IPS DF 6.9 (cell line): ENCODE data around the gene AGXT.

Experiments
- DNase-seq: peaks from one replicate; pipeline ENCODE4 v3.0.0-alpha.2; 2013; ENCODE audit warnings: low read depth, low spot score
- H3K27ac ChIP-seq: one replicate; pipeline ENCODE4 v1.5.1; 2013; ENCODE audit warnings: low read length, control low read depth
- H3K27me3 ChIP-seq: 2 replicates; pipeline ENCODE4 v1.6.1; 2013; ENCODE audit warnings: mild to moderate bottlenecking, low read length; ENCODE audit not compliant: control insufficient read depth, insufficient read depth
- H3K36me3 ChIP-seq: 2 replicates; pipeline ENCODE4 v1.6.1; 2013; ENCODE audit warnings: low read length; ENCODE audit not compliant: control insufficient read depth, insufficient read depth
- H3K4me1 ChIP-seq: 2 replicates; pipeline ENCODE4 v1.6.1; 2013; ENCODE audit warnings: low read length; ENCODE audit not compliant: control insufficient read depth, insufficient read depth
- H3K4me3 ChIP-seq: 2 replicates; pipeline ENCODE4 v1.5.1; 2013; ENCODE audit warnings: mild to moderate bottlenecking, low read length
- H3K9me3 ChIP-seq: 2 replicates; pipeline ENCODE4 v1.6.1; 2013; ENCODE audit warnings: low read length, inconsistent platforms; ENCODE audit not compliant: control insufficient read depth, insufficient read depth
- WGBS: extraction: QIAGEN DNeasy Blood & Tissue Kit; methylation state at CpG from one replicate; pipeline ENCODE4 v1.1.7; 2013; ENCODE audit warnings: mixed read lengths, missing lambda C conversion rate; ENCODE audit not compliant: insufficient read length, insufficient coverage; 5-methylcytosine and 5-hydroxymethylcytosine counted together

The AGXT gene

GRCh38 chr2:240909216-240909974 lies 40.8 kb downstream of the AGXT start:
- no peak for DNase-seq
- Histone ChIP-seq H3K36me3 (no peaks in the 10 kb centered on the region), H3K4me1 (no peaks in the 10 kb centered on the region), H3K27ac (no peak overlapping the region), H3K27me3 (no peaks in the 10 kb centered on the region), H3K4me3 (no peak overlapping the region), H3K9me3 (no peaks in the 10 kb centered on the region)
- WGBS: no CpG with 5 or more reads among the region's 17 CpGs

GRCh38 chr2:240911641-240912265 lies 43.1 kb downstream of the AGXT start:
- no peaks in the 10 kb centered on the region for H3K36me3 ChIP-seq
- DNase-seq: no peak
- H3K27ac ChIP-seq: no peak overlapping the region
- no peak overlapping the region for H3K4me3 ChIP-seq
- WGBS: no CpG with 5 or more reads among the region's 20 CpGs
- H3K27me3 ChIP-seq: no peaks in the 10 kb centered on the region
- 0 out of 2 replicates have a peak, but pooled peaks cover under 1% of the 10 kb centered on the region for H3K4me1 ChIP-seq
- H3K9me3 ChIP-seq: no peaks in the 10 kb centered on the region

GRCh38 chr2:240912878-240913809 lies 44.5 kb downstream of the AGXT start:
- no CpG with 5 or more reads among the region's 21 CpGs for WGBS
- Histone ChIP-seq H3K4me3 (no peak overlapping the region), H3K4me1 (0 out of 2 replicates have a peak, but pooled peaks cover 4% of the 10 kb centered on the region), H3K36me3 (no peaks in the 10 kb centered on the region), H3K27ac (no peak overlapping the region), H3K9me3 (no peaks in the 10 kb centered on the region), H3K27me3 (no peaks in the 10 kb centered on the region)
- DNase-seq: no peak

- Histone ChIP-seq H3K36me3 (no peaks in the 10 kb centered on the region), H3K9me3 (no peaks in the 10 kb centered on the region), H3K4me3 (no peak overlapping the region), H3K27ac (no peak overlapping the region), H3K27me3 (no peaks in the 10 kb centered on the region), H3K4me1 (0 out of 2 replicates have a peak, but pooled peaks cover 4% of the 10 kb centered on the region)
- WGBS: no CpG with 5 or more reads among the region's 36 CpGs
- no peak for DNase-seq
Observed at GRCh38 chr2:240913810-240914644, 45.4 kb downstream of the AGXT start.

GRCh38 chr2:240914645-240915525 lies 46.3 kb downstream of the AGXT start:
- no peak for DNase-seq
- Histone ChIP-seq H3K9me3 (no peaks in the 10 kb centered on the region), H3K27ac (no peak overlapping the region), H3K27me3 (no peaks in the 10 kb centered on the region), H3K4me1 (0 out of 2 replicates have a peak, but pooled peaks cover 4% of the 10 kb centered on the region), H3K36me3 (no peaks in the 10 kb centered on the region), H3K4me3 (no peak overlapping the region)
- no CpG with 5 or more reads among the region's 25 CpGs for WGBS

- Histone ChIP-seq H3K27ac (no peak overlapping the region), H3K4me3 (peak overlapping the region; percentile 34; the same call in 1 of the 2 replicates), H3K27me3 (no peaks in the 10 kb centered on the region), H3K4me1 (0 out of 2 replicates have a peak, but pooled peaks cover 4% of the 10 kb centered on the region), H3K9me3 (no peaks in the 10 kb centered on the region), H3K36me3 (no peaks in the 10 kb centered on the region)
- WGBS: no CpG with 5 or more reads among the region's 34 CpGs
- no peak for DNase-seq
Observed at GRCh38 chr2:240915526-240916341, 47.1 kb downstream of the AGXT start.

- Histone ChIP-seq H3K36me3 (no peaks in the 10 kb centered on the region), H3K27me3 (no peaks in the 10 kb centered on the region), H3K4me1 (0 out of 2 replicates have a peak, but pooled peaks cover 4% of the 10 kb centered on the region), H3K27ac (no peak overlapping the region), H3K4me3 (peak overlapping the region; percentile 30; the same call in 1 of the 2 replicates), H3K9me3 (no peaks in the 10 kb centered on the region)
- DNase-seq: no peak
- no CpG with 5 or more reads among the region's 24 CpGs for WGBS
Observed at GRCh38 chr2:240916571-240917008, 48.0 kb downstream of the AGXT start.

GRCh38 chr2:240917009-240917683 lies 48.5 kb downstream of the AGXT start:
- H3K4me1 ChIP-seq: 0 out of 2 replicates have a peak, but pooled peaks cover 4% of the 10 kb centered on the region
- H3K4me3 ChIP-seq: peak overlapping the region; percentile 30; the same call in 1 of the 2 replicates
- no peaks in the 10 kb centered on the region for H3K9me3 ChIP-seq
- H3K36me3 ChIP-seq: no peaks in the 10 kb centered on the region
- no CpG with 5 or more reads among the region's 20 CpGs for WGBS
- H3K27me3 ChIP-seq: no peaks in the 10 kb centered on the region
- no peak for DNase-seq
- no peak overlapping the region for H3K27ac ChIP-seq
